Neural progenitor cell (in vitro differentiated cells): ENCODE results near the gene KLB.

ENCODE experiments used
- EZH2 ChIP-seq: fragments of 200-600 bp; sonication (generic); IDR thresholded peaks from 2 replicates; pipeline ENCODE4 v1.6.1; 2017; ENCODE audit warnings: antibody characterized with exemption, mild to moderate bottlenecking, moderate library complexity
- EZH2phosphoT487 ChIP-seq: fragments of 200-600 bp; sonication (generic); IDR thresholded peaks from 2 replicates; pipeline ENCODE4 v1.6.1; 2017; ENCODE audit warnings: antibody characterized with exemption
- TF ChIP-seq, protein P1 (sequence below): fragments of 200-600 bp; sonication (generic); IDR thresholded peaks from 2 replicates; pipeline ENCODE4 v1.5.1; 2017; ENCODE audit warnings: antibody characterized with exemption, mild to moderate bottlenecking

DNA sequence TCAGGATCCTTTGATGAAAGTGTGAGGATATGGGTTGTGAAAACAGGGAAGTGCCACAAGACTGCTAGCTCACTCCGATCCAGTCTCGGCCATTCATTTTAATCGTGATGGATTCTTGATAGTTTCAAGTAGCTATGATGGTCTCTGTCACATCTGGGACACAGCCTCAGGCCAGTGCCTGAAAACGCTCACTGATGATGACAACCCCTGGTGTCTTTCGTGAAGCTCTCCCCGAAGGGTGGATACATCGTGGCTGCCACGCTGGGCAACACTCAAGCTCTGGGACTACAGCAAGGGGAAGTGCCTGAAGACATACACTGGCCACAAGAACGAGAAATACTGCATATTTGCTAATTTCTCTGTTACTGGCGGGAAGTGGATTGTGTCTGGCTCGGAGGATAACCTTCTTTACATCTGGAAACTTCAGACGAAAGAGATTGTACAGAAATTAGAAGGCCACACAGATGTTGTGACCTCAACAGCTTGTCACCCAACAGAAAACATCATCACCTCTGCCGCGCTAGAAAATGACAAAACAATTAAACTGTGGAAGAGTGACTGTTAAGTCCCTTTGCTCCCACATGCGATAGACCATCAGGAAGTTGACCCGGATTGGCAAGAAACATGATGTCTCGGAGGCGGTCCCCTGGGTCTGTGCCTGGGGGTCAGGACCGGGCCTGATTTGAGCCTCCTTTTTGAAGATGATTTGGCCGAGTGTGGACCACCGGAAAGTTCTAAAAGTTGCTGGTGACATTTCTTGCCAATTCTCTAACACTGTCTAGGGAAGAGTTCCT is 74.4 kb downstream of the KLB start:
- TF ChIP-seq EZH2phosphoT487 (no peak), EZH2 (no peak)
- TF ChIP-seq, protein P1, sequence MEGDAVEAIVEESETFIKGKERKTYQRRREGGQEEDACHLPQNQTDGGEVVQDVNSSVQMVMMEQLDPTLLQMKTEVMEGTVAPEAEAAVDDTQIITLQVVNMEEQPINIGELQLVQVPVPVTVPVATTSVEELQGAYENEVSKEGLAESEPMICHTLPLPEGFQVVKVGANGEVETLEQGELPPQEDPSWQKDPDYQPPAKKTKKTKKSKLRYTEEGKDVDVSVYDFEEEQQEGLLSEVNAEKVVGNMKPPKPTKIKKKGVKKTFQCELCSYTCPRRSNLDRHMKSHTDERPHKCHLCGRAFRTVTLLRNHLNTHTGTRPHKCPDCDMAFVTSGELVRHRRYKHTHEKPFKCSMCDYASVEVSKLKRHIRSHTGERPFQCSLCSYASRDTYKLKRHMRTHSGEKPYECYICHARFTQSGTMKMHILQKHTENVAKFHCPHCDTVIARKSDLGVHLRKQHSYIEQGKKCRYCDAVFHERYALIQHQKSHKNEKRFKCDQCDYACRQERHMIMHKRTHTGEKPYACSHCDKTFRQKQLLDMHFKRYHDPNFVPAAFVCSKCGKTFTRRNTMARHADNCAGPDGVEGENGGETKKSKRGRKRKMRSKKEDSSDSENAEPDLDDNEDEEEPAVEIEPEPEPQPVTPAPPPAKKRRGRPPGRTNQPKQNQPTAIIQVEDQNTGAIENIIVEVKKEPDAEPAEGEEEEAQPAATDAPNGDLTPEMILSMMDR, result no peak
